Measurements from ENCODE around the gene CNTNAP2.

DNA sequence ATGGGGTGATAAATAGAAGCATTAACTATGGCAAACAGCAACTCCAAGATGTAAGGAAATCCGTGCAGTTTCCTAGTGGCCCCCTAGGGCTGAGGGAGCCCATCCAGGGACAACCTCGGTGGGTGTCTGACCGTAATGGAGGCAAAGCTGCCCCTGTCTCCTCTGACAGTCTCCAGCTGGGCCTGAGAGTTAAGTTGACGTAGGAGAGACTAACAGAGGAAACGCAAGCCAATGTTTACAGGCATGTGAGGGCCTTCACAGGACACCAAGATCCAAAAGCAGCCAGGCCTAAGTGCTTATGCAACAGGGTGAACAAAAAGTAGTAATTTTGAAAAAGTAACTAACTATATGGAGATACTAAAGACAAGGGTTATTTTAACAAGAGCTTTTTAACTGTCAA is 2144.0 kb downstream of the CNTNAP2 start:
- TF ChIP-seq, protein P1, sequence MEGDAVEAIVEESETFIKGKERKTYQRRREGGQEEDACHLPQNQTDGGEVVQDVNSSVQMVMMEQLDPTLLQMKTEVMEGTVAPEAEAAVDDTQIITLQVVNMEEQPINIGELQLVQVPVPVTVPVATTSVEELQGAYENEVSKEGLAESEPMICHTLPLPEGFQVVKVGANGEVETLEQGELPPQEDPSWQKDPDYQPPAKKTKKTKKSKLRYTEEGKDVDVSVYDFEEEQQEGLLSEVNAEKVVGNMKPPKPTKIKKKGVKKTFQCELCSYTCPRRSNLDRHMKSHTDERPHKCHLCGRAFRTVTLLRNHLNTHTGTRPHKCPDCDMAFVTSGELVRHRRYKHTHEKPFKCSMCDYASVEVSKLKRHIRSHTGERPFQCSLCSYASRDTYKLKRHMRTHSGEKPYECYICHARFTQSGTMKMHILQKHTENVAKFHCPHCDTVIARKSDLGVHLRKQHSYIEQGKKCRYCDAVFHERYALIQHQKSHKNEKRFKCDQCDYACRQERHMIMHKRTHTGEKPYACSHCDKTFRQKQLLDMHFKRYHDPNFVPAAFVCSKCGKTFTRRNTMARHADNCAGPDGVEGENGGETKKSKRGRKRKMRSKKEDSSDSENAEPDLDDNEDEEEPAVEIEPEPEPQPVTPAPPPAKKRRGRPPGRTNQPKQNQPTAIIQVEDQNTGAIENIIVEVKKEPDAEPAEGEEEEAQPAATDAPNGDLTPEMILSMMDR (IDR thresholded peaks at IDR 0.05): no peak
- no peak for TF ChIP-seq POLR2A (IDR thresholded peaks at IDR 0.05)
